HEK293T (cell line): ENCODE measurements around the gene SNTB2.
"Not testable (repeated sequence)": the region's sequence is repeated elsewhere in the genome, so short reads cannot be mapped to it uniquely, and the experiment has no call there.

Experiments used
- ARNT ChIP-seq: fragments of 450-650 bp; IDR thresholded peaks from 2 replicates; pipeline ENCODE4 v1.6.1; 2017; ENCODE audit warnings: mild to moderate bottlenecking
- FOXK2 ChIP-seq: fragments of 450-650 bp; IDR thresholded peaks from 2 replicates; pipeline ENCODE4 v1.6.1; 2016; ENCODE audit warnings: mild to moderate bottlenecking
- LEF1 ChIP-seq: fragments of 450-650 bp; IDR thresholded peaks from 2 replicates; pipeline ENCODE4 v1.6.1; 2017; ENCODE audit warnings: mild to moderate bottlenecking, borderline replicate concordance
- TARDBP ChIP-seq: fragments of 450-650 bp; IDR thresholded peaks from 2 replicates; pipeline ENCODE4 v1.6.1; 2016

GRCh38 chr16:69139464-69139863, 47.5 kb upstream of the SNTB2 start:
- TF ChIP-seq TARDBP, ARNT, FOXK2, LEF1: not testable (repeated sequence)
